Superior temporal gyrus (tissue), 1 donor: ENCODE results near the gene MYOCD.
"Not testable (repeated sequence)": the region's sequence is repeated elsewhere in the genome, so short reads cannot be mapped to it uniquely, and the experiment has no call there.

ENCODE experiments used
- DNase-seq: peaks from one replicate; pipeline ENCODE4 v3.0.0-alpha.2; 2016; ENCODE audit errors: extremely low spot score

MYOCD gene

GRCh38 chr17:12665263-12666210 is at the start of gene MYOCD:
TSS of gene MYOCD (plus strand) at chr17:12665890. CDS start at chr17:12666189, 299 bp downstream.
- no peak for DNase-seq

GRCh38 chr17:12616161-12616560 is 49.5 kb upstream of the MYOCD start:
- DNase-seq, result no peak

GRCh38 chr17:12618557-12618956 is 47.1 kb upstream of the MYOCD start:
- no peak for DNase-seq

GRCh38 chr17:12619459-12620199 is 46.1 kb upstream of the MYOCD start:
- DNase-seq, result no peak

GRCh38 chr17:12620200-12620720 is 45.4 kb upstream of the MYOCD start:
- no peak for DNase-seq

- no peak for DNase-seq
Observed at GRCh38 chr17:12622726-12623125, 43.0 kb upstream of the MYOCD start.

GRCh38 chr17:12623220-12623848 is 42.4 kb upstream of the MYOCD start:
- no peak for DNase-seq

- no peak for DNase-seq
Observed at GRCh38 chr17:12624211-12624610, 41.5 kb upstream of the MYOCD start.

- no peak for DNase-seq
Observed at GRCh38 chr17:12625092-12625491, 40.6 kb upstream of the MYOCD start.

GRCh38 chr17:12627177-12627629 is 38.5 kb upstream of the MYOCD start:
- DNase-seq, result no peak

- DNase-seq, result no peak
Observed at GRCh38 chr17:12627781-12628451, 37.8 kb upstream of the MYOCD start.

GRCh38 chr17:12631076-12631475 is 34.6 kb upstream of the MYOCD start:
- DNase-seq, result peak; percentile 46

GRCh38 chr17:12632785-12633184 is 32.9 kb upstream of the MYOCD start:
- no peak for DNase-seq

GRCh38 chr17:12634789-12635414 is 30.8 kb upstream of the MYOCD start:
- DNase-seq, result no peak

- not testable (repeated sequence) for DNase-seq
Observed at GRCh38 chr17:12635996-12636395, 29.7 kb upstream of the MYOCD start.

- peak; percentile 12 for DNase-seq
Observed at GRCh38 chr17:12637015-12637414, 28.7 kb upstream of the MYOCD start.

GRCh38 chr17:12637745-12638651 is 27.7 kb upstream of the MYOCD start:
- no peak for DNase-seq

GRCh38 chr17:12640364-12640763 is 25.3 kb upstream of the MYOCD start:
- DNase-seq, result no peak

GRCh38 chr17:12641084-12641483 is 24.6 kb upstream of the MYOCD start:
- DNase-seq, result no peak

GRCh38 chr17:12642034-12642433 is 23.7 kb upstream of the MYOCD start:
- no peak for DNase-seq
